AG04450 (cell line): ENCODE data around the gene TPST1. TPM values are rescaled to one million over a fixed set of nuclear protein-coding genes. Genes with fewer than 3 reads are reported as not detected.
"Not testable (repeated sequence)": the region's sequence is repeated elsewhere in the genome, so short reads cannot be mapped to it uniquely, and the experiment has no call there.

Experiments used
- CTCF ChIA-PET: fragments of 300-600, 350-600 bp; formaldehyde crosslinking; extraction: SDS; loops from one replicate; lab custom pipeline; 2022; ENCODE audit warnings: antibody characterized with exemption, inconsistent platforms; lab: Charles Lee
- POLR2A ChIA-PET: fragments of 350-600 bp; formaldehyde crosslinking; extraction: SDS; loops from one replicate; lab custom pipeline; 2021; ENCODE audit warnings: antibody characterized with exemption, inconsistent platforms; lab: Yijun Ruan, JAX
- DNase-seq: peaks from one replicate; pipeline ENCODE4 v3.0.0-alpha.2; 2011; ENCODE audit warnings: low read depth, low spot score
- H3K27ac ChIP-seq: one replicate; pipeline ENCODE4 v1.5.1; 2012; ENCODE audit warnings: low read depth, low read length, control low read depth
- H3K27me3 ChIP-seq: one replicate; pipeline ENCODE4 v1.6.0; 2012; ENCODE audit warnings: low read length; ENCODE audit not compliant: control insufficient read depth, insufficient read depth
- H3K4me3 ChIP-seq: 2 replicates; pipeline ENCODE4 v1.5.1; 2011; ENCODE audit warnings: mild to moderate bottlenecking, low read depth, low read length, control low read depth
- H3K9me3 ChIP-seq: 2 replicates; pipeline ENCODE4 v1.5.1; 2012; ENCODE audit warnings: low read length; ENCODE audit not compliant: control insufficient read depth, insufficient read depth
- polyA plus RNA-seq: library from polyadenylated mRNA; depleted of rRNA; stranded (reverse); fragments of >200 nt; gene quantifications from 2 replicates; pipeline ENCODE4 v1.2.3, GENCODE V29; 2011
- TF ChIP-seq, protein P1 (sequence below): IDR thresholded peaks from 2 replicates; pipeline ENCODE4 v1.5.1; 2011; ENCODE audit warnings: low read depth, low read length, control low read depth, inconsistent platforms

The TPST1 gene
- polyA plus RNA-seq, 1 experiment: 129 TPM

DNA sequence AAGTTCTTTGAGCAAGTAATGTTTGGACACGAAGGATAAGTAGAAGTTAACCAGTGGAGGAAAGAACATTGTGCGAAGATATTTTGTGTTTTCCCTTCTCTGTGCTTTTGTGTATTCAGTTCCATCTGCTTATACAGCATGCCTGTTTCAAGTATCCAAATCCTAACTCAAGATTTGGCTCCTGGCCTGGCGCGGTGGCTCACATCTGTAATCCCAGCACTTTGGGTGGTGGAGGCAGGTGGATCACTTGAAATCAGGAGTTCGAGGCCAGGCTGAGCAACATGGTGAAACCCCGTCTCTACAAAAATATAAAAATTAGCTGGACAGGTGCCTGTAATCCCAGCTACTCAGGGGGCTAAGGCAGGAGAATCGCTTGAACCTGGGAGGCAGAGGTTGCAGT lies 40.8 kb upstream of the TPST1 start:
- CTCF ChIA-PET: interaction anchor here (1.6 kb wide), 1 partner anchor 24 kb away, joined by 4 read pairs; no protein-coding TSS in a partner anchor
- DNase-seq: no peak

DNA sequence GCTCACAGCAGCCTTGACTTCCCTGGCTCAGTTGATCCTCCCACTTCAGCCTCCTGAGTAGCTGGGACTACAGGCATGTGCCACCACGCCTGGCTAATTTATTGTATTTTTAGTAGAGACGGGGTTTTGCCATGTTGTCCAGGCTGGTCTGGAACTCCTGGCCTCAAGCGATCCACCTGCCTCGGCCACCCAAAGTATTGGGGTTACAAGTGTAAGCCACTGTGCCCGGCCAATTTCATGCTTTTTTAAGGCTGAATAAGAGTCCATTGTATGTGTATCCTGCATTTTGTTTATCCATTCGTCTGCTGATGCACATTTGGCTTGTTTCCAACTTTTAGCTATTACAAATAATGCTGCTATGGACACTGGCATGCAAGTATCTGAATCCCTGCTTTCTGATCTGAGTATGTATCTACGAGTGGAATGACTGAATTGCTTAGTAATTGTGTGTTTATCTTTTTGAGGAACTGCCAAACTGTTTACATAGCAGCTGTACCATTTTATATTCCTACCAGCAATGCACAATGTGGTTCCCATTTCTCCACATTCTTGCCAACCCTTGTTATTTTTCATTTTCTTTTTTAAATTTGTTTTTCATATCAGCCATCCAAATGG lies 37.3 kb upstream of the TPST1 start:
- peak overlapping the region; percentile 34 for H3K27ac ChIP-seq
- POLR2A ChIA-PET: interaction anchor here (0.7 to 1.3 kb wide), 4 partner anchors 15 to 325 kb away, joined by 3 to 6 read pairs (median 4); partner anchors contain the start of gene TPST1

More for the DNA sequence above, 40.8 kb upstream of the TPST1 start:
- Histone ChIP-seq H3K27ac (no peak overlapping the region), H3K27me3 (no peaks in the 10 kb centered on the region), H3K4me3 (no peak overlapping the region), H3K9me3 (0 out of 2 replicates have a peak, but pooled peaks cover 2% of the 10 kb centered on the region)
- TF ChIP-seq, protein P1, sequence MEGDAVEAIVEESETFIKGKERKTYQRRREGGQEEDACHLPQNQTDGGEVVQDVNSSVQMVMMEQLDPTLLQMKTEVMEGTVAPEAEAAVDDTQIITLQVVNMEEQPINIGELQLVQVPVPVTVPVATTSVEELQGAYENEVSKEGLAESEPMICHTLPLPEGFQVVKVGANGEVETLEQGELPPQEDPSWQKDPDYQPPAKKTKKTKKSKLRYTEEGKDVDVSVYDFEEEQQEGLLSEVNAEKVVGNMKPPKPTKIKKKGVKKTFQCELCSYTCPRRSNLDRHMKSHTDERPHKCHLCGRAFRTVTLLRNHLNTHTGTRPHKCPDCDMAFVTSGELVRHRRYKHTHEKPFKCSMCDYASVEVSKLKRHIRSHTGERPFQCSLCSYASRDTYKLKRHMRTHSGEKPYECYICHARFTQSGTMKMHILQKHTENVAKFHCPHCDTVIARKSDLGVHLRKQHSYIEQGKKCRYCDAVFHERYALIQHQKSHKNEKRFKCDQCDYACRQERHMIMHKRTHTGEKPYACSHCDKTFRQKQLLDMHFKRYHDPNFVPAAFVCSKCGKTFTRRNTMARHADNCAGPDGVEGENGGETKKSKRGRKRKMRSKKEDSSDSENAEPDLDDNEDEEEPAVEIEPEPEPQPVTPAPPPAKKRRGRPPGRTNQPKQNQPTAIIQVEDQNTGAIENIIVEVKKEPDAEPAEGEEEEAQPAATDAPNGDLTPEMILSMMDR: no peak
- POLR2A ChIA-PET: no interaction called here

DNA sequence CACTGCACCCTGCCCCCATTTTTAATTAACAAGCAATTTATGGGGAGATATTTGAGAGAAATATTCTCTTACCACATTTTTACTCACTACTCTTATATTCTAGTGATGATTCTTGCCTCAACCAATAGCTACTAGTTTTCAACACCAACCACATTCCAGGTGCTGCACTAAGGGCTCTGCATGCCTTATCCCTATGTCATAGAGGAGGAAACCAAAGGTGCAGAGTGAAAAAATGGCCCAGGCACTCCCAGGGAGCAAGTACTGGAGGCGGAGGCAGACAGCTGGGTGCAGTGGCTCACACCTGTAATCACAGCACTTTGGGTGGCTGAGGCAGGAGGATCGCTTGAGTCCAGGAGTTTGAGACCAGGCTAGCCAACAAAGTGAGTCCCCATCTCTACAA lies 35.5 kb upstream of the TPST1 start:
- ChIA-PET CTCF (interaction anchor here (1.8 kb wide), 1 partner anchor 139 kb away, joined by 6 read pairs; no protein-coding TSS in a partner anchor), POLR2A (interaction anchor here (1.2 kb wide), 1 partner anchor 29 kb away, joined by 3 read pairs; no protein-coding TSS in a partner anchor)
- TF ChIP-seq, protein P1: no peak

More for the DNA sequence above, 37.3 kb upstream of the TPST1 start:
- H3K4me3 ChIP-seq: no peak overlapping the region
- no peaks in the 10 kb centered on the region for H3K27me3 ChIP-seq
- TF ChIP-seq, protein P1: no peak
- CTCF ChIA-PET: interaction anchor here (1.0 to 1.3 kb wide), 2 partner anchors 21 to 27 kb away, joined by 3 read pairs; no protein-coding TSS in a partner anchor
- H3K9me3 ChIP-seq: peaks cover 6% of the 10 kb centered on the region; the same call in 1 of the 2 replicates
- DNase-seq: peak; percentile 88

DNA sequence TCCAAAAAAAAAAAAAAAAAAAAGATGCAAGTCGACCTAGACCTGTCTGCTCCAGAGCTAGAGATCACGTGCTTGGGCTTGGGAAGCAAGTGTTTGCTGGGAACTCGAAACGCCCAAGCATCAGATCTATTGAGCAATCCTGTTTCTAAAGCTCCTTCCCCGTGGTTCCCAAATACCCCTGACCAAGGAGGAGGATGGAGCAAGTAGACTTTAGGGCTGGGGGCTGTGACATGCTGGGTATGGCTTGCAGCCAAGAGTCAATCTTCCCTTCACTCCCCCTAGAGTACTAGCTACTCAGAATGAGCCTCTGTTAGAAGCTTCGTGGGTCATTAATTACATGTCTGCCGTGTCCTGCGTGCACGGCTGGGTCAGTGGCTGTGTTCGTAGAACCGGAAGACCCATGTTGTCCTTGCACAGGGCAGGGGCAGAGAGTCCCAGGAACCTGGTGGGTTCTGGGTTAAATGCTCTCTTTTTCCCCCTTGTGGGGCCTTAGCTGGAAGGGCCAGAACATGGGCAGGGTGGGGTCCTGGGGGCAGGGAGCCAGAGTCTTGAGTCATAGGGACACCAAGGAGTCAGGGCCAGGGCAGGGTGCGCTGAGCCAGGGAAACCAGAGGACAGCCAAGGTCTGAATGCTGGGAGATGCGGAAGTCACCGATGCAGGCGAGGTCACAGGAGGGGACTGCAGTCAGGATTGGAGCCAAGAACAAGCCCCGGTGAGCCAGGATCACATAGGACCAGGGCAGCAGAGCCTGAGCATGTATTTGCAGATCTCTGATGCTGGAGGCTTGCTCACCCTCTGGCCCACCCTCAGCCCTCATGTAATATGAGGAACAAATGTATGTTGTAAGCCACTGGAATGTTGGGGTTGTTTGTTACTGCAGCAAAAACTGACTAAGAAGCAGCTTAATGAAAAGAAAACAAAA lies 34.6 kb upstream of the TPST1 start:
- H3K9me3 ChIP-seq: peaks cover 6% of the 10 kb centered on the region; the same call in 1 of the 2 replicates
- ChIA-PET CTCF (interaction anchor here (1.3 to 1.8 kb wide), 2 partner anchors 14 to 140 kb away, joined by 3 to 6 read pairs; no protein-coding TSS in a partner anchor), POLR2A (interaction anchor here (0.7 to 1.2 kb wide), 2 partner anchors 30 to 34 kb away, joined by 3 to 10 read pairs; partner anchors contain the start of gene TPST1)
- H3K27ac ChIP-seq: no peak overlapping the region
- no peak overlapping the region for H3K4me3 ChIP-seq
- TF ChIP-seq, protein P1: no peak
- H3K27me3 ChIP-seq: no peaks in the 10 kb centered on the region
- DNase-seq: no peak

More for the DNA sequence above, 35.5 kb upstream of the TPST1 start:
- Histone ChIP-seq H3K4me3 (no peak overlapping the region), H3K27me3 (no peaks in the 10 kb centered on the region), H3K9me3 (peaks cover 6% of the 10 kb centered on the region; the same call in 1 of the 2 replicates), H3K27ac (no peak overlapping the region)
- DNase-seq: no peak

DNA sequence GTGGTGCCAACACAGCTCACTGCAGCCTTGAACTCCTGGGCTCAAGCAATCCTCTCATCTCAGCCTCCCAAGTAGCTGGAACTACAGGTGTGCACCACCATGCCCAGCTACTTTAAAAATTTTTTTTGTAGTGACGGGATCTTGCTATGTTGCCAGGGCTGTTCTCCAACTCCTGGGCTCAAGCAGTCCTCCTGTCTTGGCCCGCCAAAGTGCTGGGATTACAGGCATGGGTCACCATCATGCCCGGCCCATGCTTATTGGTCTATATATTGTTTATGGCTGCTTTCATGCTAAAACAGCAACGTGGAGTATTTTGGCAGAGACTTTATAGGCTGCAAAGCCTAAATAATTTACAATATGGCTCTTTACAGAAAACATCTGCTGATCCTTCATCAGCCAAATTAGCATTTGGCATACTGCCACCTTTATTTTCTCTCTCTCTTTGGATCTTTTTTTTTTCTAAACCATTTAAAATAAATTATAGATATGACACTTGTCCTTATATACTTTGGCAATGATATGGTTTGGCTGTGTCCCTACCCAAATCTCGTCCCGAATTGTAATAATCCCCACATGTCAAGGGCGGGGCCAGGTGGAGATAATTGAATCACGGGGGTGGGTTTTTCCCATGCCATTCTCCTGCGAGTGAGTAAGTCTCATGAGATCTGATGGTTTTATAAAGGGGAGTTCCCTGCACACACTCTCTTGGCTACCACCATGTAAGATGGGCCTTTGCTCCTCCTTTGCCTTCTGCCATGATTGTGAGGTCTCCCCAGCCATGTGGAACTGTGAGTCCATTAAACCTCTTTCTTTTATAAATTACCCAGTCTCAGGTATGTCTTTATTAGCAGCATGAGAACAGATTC lies 32.4 kb upstream of the TPST1 start:
- H3K4me3 ChIP-seq, DNase-seq, CTCF ChIA-PET, H3K27me3 ChIP-seq, H3K9me3 ChIP-seq, H3K27ac ChIP-seq, POLR2A ChIA-PET: not testable (repeated sequence)
